ENCODE results near the gene CAPN1.

GRCh38 chr11:65133724-65134123, 48.0 kb upstream of the CAPN1 start:
- TF ChIP-seq CTCF (IDR thresholded peaks at IDR 0.05; ENCODE audit: poor library complexity, severe bottlenecking): no peak
- TF ChIP-seq POLR2AphosphoS5 (IDR thresholded peaks at IDR 0.05): no peak
- no peak for TF ChIP-seq TAF1 (IDR thresholded peaks at IDR 0.05; ENCODE audit: low read depth)
- TF ChIP-seq EZH2 (IDR thresholded peaks at IDR 0.05; ENCODE audit: borderline replicate concordance, insufficient read depth, low read length, poor library complexity, severe bottlenecking): no peak
- no peak for TF ChIP-seq EP300 (conservative IDR thresholded peaks at IDR 0.05; ENCODE audit: poor library complexity, severe bottlenecking)
- no peak for TF ChIP-seq MXI1 (conservative IDR thresholded peaks at IDR 0.05; ENCODE audit: poor library complexity, severe bottlenecking)
- no peak for TF ChIP-seq RAD21 (conservative IDR thresholded peaks at IDR 0.05)
- no peak for TF ChIP-seq REST (IDR thresholded peaks at IDR 0.05; ENCODE audit: borderline replicate concordance)
- no peak for TF ChIP-seq SMC3 (conservative IDR thresholded peaks at IDR 0.05; ENCODE audit: poor library complexity)
